ENCODE results near the gene DUSP2.

The DUSP2 gene

GRCh38 chr2:96113951-96114350 is 31.3 kb downstream of the DUSP2 start:
- Histone ChIP-seq H3F3A (ENCODE audit: insufficient read depth, low read length) (no peaks in the 10 kb centered on the region), H3K4me2 (ENCODE audit: low read depth, low read length) (no peak overlapping the region), H3K27ac (ENCODE audit: low read length) (no peak overlapping the region), H3K27me3 (replicated peaks; ENCODE audit: insufficient read depth, low read length) (peaks cover 24% of the 10 kb centered on the region; the same call in 1 of the 2 replicates), H3K9me2 (replicated peaks; ENCODE audit: insufficient read depth, low read length) (no peaks in the 10 kb centered on the region), H3K36me3 (replicated peaks; ENCODE audit: insufficient read depth, low read length) (no peaks in the 10 kb centered on the region), H2AFZ (ENCODE audit: low read length) (no peak overlapping the region), H3K4me3 (ENCODE audit: low read length) (no peak overlapping the region), H3K79me2 (ENCODE audit: low read length) (no peaks in the 10 kb centered on the region), H4K20me1 (ENCODE audit: insufficient read depth, low read length) (no peaks in the 10 kb centered on the region), H3K9ac (ENCODE audit: low read length) (no peak overlapping the region), H3K4me1 (ENCODE audit: low read length) (0 out of 2 replicates have a peak, but pooled peaks cover 4% of the 10 kb centered on the region), H3K9me3 (replicated peaks; ENCODE audit: insufficient read depth, low read length) (no peaks in the 10 kb centered on the region)
- TF ChIP-seq EZH2 (optimal IDR thresholded peaks at IDR 0.05; ENCODE audit: low read depth, low read length) (no peak), EZH2phosphoT487 (IDR thresholded peaks at IDR 0.05; ENCODE audit: low read length) (no peak), CTCF (IDR thresholded peaks at IDR 0.05; ENCODE audit: low read length) (no peak)
- no peak for DNase-seq

GRCh38 chr2:96113367-96113677 is 31.9 kb downstream of the DUSP2 start:
- DNase-seq, result no peak
- 0 out of 2 replicates have a peak, but pooled peaks cover 4% of the 10 kb centered on the region for H3K4me1 ChIP-seq (ENCODE audit: low read length)
- no peak overlapping the region for H3K9ac ChIP-seq (ENCODE audit: low read length)
- TF ChIP-seq EZH2 (optimal IDR thresholded peaks at IDR 0.05; ENCODE audit: low read depth, low read length) (no peak), CTCF (IDR thresholded peaks at IDR 0.05; ENCODE audit: low read length) (peak; percentile 14; the same call in 1 of the 2 replicates)
- no peaks in the 10 kb centered on the region for H3K79me2 ChIP-seq (ENCODE audit: low read length)
- H3K27ac ChIP-seq (ENCODE audit: low read length), result no peak overlapping the region
- H3K4me2 ChIP-seq (ENCODE audit: low read depth, low read length), result no peak overlapping the region
- H3K27me3 ChIP-seq (replicated peaks; ENCODE audit: insufficient read depth, low read length), result peaks cover 23% of the 10 kb centered on the region
- H3K9me2 ChIP-seq (replicated peaks; ENCODE audit: insufficient read depth, low read length), result no peaks in the 10 kb centered on the region
- H3K9me3 ChIP-seq (replicated peaks; ENCODE audit: insufficient read depth, low read length), result no peaks in the 10 kb centered on the region
- no peaks in the 10 kb centered on the region for H4K20me1 ChIP-seq (ENCODE audit: insufficient read depth, low read length)
- H3K4me3 ChIP-seq (ENCODE audit: low read length), result no peak overlapping the region
- H3K36me3 ChIP-seq (replicated peaks; ENCODE audit: insufficient read depth, low read length), result no peaks in the 10 kb centered on the region
- H3F3A ChIP-seq (ENCODE audit: insufficient read depth, low read length), result no peaks in the 10 kb centered on the region
- no peak overlapping the region for H2AFZ ChIP-seq (ENCODE audit: low read length)

GRCh38 chr2:96112501-96113366 is 32.5 kb downstream of the DUSP2 start:
- Histone ChIP-seq H3K4me1 (ENCODE audit: low read length) (0 out of 2 replicates have a peak, but pooled peaks cover 4% of the 10 kb centered on the region), H3K9me3 (replicated peaks; ENCODE audit: insufficient read depth, low read length) (no peaks in the 10 kb centered on the region), H3K36me3 (replicated peaks; ENCODE audit: insufficient read depth, low read length) (no peaks in the 10 kb centered on the region), H3K79me2 (ENCODE audit: low read length) (no peaks in the 10 kb centered on the region), H3K9ac (ENCODE audit: low read length) (no peak overlapping the region), H2AFZ (ENCODE audit: low read length) (no peak overlapping the region), H3K9me2 (replicated peaks; ENCODE audit: insufficient read depth, low read length) (no peaks in the 10 kb centered on the region), H3K27me3 (replicated peaks; ENCODE audit: insufficient read depth, low read length) (peaks cover 23% of the 10 kb centered on the region), H4K20me1 (ENCODE audit: insufficient read depth, low read length) (no peaks in the 10 kb centered on the region), H3F3A (ENCODE audit: insufficient read depth, low read length) (no peaks in the 10 kb centered on the region), H3K4me2 (ENCODE audit: low read depth, low read length) (no peak overlapping the region), H3K27ac (ENCODE audit: low read length) (no peak overlapping the region), H3K4me3 (ENCODE audit: low read length) (no peak overlapping the region)
- DNase-seq, result no peak
- TF ChIP-seq EZH2phosphoT487 (IDR thresholded peaks at IDR 0.05; ENCODE audit: low read length) (no peak), CTCF (IDR thresholded peaks at IDR 0.05; ENCODE audit: low read length) (no peak), EZH2 (optimal IDR thresholded peaks at IDR 0.05; ENCODE audit: low read depth, low read length) (no peak)
